ENCODE measurements around the gene SUPT5H. TPM values are rescaled to one million over a fixed set of nuclear protein-coding genes. Genes with fewer than 3 reads are reported as not detected.

The SUPT5H gene
- total and polyA plus RNA-seq, 2 of the 13 experiments (the other 11 are each of a cell fraction or from before 2014, with no cell fraction given): 48.2 to 51.7 TPM

DNA sequence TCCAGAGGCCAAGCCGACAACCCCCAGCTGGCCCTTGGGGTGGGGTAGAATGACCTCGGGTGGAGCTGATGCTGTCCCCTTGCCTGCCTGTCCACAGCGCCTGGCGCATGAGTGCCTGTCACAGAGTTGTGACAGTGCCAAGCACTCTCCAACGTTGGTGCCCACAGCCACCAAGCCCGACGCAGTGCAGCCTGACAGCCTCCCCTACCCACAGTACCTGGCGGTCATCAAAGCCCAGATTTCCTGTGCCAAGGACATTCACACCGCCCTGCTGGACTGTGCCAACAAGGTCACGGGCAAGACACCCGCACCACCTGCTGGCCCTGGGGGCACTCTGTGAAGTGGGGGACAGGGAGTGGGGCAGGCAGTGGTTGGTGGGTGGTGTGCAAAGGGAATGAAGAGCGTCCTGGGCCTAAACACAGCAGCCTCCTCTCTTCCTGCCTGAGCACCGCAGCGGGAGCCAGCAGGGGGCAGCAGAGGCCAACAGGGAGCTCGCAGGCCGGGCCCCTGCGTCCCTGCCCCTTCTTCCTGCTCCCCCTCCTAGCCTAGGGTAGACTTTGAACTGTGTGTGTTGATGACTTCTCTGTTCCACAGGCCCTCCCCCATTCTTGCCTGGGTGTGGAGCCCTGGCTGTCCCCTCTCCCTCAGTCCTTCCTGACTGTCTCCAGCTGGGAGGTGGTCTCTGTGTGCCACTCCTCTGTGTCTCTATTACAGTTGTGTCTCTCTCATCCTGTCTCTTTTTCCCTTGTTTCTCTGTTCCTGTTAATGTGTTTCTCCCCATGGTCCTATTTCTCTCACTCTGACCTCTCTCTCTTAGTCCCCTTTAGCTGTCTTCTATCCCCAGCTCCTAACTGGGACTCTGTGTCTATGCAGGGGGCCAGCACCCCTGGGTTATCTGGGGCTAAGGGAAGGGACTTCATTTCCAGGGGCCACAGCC lies 47.8 kb upstream of the SUPT5H start (continued):
- TF ChIP-seq, protein P1, sequence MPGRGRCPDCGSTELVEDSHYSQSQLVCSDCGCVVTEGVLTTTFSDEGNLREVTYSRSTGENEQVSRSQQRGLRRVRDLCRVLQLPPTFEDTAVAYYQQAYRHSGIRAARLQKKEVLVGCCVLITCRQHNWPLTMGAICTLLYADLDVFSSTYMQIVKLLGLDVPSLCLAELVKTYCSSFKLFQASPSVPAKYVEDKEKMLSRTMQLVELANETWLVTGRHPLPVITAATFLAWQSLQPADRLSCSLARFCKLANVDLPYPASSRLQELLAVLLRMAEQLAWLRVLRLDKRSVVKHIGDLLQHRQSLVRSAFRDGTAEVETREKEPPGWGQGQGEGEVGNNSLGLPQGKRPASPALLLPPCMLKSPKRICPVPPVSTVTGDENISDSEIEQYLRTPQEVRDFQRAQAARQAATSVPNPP (CRISPR knock-in tag; IDR thresholded peaks at IDR 0.05): no peak
- TF ChIP-seq ZSCAN25 (CRISPR knock-in tag; IDR thresholded peaks at IDR 0.05): peak; percentile 98
- no peak for TF ChIP-seq RNF2 (conservative IDR thresholded peaks at IDR 0.05; ENCODE audit: low read depth)
- peak; percentile 97; the same call in 1 of the 2 replicates for TF ChIP-seq ZNF788 (CRISPR knock-in tag; IDR thresholded peaks at IDR 0.05; ENCODE audit: borderline replicate concordance)
- TF ChIP-seq, protein P2, sequence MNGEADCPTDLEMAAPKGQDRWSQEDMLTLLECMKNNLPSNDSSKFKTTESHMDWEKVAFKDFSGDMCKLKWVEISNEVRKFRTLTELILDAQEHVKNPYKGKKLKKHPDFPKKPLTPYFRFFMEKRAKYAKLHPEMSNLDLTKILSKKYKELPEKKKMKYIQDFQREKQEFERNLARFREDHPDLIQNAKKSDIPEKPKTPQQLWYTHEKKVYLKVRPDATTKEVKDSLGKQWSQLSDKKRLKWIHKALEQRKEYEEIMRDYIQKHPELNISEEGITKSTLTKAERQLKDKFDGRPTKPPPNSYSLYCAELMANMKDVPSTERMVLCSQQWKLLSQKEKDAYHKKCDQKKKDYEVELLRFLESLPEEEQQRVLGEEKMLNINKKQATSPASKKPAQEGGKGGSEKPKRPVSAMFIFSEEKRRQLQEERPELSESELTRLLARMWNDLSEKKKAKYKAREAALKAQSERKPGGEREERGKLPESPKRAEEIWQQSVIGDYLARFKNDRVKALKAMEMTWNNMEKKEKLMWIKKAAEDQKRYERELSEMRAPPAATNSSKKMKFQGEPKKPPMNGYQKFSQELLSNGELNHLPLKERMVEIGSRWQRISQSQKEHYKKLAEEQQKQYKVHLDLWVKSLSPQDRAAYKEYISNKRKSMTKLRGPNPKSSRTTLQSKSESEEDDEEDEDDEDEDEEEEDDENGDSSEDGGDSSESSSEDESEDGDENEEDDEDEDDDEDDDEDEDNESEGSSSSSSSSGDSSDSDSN (CRISPR knock-in tag; IDR thresholded peaks at IDR 0.05): peak; percentile 65
- no peak; the same call in 1 of the 2 replicates for TF ChIP-seq NKX3-1 (CRISPR knock-in tag; IDR thresholded peaks at IDR 0.05)
- peak; percentile 98 for TF ChIP-seq ZNF441 (CRISPR knock-in tag; IDR thresholded peaks at IDR 0.05; ENCODE audit: borderline replicate concordance)
- TF ChIP-seq ZEB1 (IDR thresholded peaks at IDR 0.05; ENCODE audit: insufficient replicate concordance, low read depth): no peak
- TF ChIP-seq, protein P3, sequence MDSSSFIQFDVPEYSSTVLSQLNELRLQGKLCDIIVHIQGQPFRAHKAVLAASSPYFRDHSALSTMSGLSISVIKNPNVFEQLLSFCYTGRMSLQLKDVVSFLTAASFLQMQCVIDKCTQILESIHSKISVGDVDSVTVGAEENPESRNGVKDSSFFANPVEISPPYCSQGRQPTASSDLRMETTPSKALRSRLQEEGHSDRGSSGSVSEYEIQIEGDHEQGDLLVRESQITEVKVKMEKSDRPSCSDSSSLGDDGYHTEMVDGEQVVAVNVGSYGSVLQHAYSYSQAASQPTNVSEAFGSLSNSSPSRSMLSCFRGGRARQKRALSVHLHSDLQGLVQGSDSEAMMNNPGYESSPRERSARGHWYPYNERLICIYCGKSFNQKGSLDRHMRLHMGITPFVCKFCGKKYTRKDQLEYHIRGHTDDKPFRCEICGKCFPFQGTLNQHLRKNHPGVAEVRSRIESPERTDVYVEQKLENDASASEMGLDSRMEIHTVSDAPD (CRISPR knock-in tag; IDR thresholded peaks at IDR 0.05): 0 out of 2 replicates have a peak, but pooled peaks have one; percentile 38
- TF ChIP-seq, protein P4, sequence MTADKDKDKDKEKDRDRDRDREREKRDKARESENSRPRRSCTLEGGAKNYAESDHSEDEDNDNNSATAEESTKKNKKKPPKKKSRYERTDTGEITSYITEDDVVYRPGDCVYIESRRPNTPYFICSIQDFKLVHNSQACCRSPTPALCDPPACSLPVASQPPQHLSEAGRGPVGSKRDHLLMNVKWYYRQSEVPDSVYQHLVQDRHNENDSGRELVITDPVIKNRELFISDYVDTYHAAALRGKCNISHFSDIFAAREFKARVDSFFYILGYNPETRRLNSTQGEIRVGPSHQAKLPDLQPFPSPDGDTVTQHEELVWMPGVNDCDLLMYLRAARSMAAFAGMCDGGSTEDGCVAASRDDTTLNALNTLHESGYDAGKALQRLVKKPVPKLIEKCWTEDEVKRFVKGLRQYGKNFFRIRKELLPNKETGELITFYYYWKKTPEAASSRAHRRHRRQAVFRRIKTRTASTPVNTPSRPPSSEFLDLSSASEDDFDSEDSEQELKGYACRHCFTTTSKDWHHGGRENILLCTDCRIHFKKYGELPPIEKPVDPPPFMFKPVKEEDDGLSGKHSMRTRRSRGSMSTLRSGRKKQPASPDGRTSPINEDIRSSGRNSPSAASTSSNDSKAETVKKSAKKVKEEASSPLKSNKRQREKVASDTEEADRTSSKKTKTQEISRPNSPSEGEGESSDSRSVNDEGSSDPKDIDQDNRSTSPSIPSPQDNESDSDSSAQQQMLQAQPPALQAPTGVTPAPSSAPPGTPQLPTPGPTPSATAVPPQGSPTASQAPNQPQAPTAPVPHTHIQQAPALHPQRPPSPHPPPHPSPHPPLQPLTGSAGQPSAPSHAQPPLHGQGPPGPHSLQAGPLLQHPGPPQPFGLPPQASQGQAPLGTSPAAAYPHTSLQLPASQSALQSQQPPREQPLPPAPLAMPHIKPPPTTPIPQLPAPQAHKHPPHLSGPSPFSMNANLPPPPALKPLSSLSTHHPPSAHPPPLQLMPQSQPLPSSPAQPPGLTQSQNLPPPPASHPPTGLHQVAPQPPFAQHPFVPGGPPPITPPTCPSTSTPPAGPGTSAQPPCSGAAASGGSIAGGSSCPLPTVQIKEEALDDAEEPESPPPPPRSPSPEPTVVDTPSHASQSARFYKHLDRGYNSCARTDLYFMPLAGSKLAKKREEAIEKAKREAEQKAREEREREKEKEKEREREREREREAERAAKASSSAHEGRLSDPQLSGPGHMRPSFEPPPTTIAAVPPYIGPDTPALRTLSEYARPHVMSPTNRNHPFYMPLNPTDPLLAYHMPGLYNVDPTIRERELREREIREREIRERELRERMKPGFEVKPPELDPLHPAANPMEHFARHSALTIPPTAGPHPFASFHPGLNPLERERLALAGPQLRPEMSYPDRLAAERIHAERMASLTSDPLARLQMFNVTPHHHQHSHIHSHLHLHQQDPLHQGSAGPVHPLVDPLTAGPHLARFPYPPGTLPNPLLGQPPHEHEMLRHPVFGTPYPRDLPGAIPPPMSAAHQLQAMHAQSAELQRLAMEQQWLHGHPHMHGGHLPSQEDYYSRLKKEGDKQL (CRISPR knock-in tag; IDR thresholded peaks at IDR 0.05; ENCODE audit: low read depth): no peak
- peak; percentile 85 for TF ChIP-seq HNRNPL (IDR thresholded peaks at IDR 0.05; ENCODE audit: low read depth, low read length)
- peak; percentile 24; the same call in 1 of the 2 replicates for TF ChIP-seq NFYC (CRISPR knock-in tag; IDR thresholded peaks at IDR 0.05)
- no peak for TF ChIP-seq XBP1 (CRISPR knock-in tag; IDR thresholded peaks at IDR 0.05)
- TF ChIP-seq ZNF12 (CRISPR knock-in tag; IDR thresholded peaks at IDR 0.05): 0 out of 2 replicates have a peak, but pooled peaks have one; percentile 36
- no peak for TF ChIP-seq ZNF703 (CRISPR knock-in tag; IDR thresholded peaks at IDR 0.05; ENCODE audit: borderline replicate concordance)
- TF ChIP-seq CEBPG (CRISPR knock-in tag; IDR thresholded peaks at IDR 0.05): peak; percentile 54
- no peak for TF ChIP-seq ZNF510 (CRISPR knock-in tag; IDR thresholded peaks at IDR 0.05; ENCODE audit: low read depth)
- TF ChIP-seq ZNF746 (CRISPR knock-in tag; IDR thresholded peaks at IDR 0.05): peak; percentile 94
- TF ChIP-seq ZNF235 (CRISPR knock-in tag; IDR thresholded peaks at IDR 0.05; ENCODE audit: borderline replicate concordance): no peak
